ENCODE results near the gene SLC1A7. TPM values are rescaled to one million over a fixed set of nuclear protein-coding genes. Genes with fewer than 3 reads are reported as not detected.

SLC1A7 gene
- total and polyA plus RNA-seq, 2 of the 13 experiments (the other 11 are each of a cell fraction or from before 2014, with no cell fraction given) = 0.04 to 2.0 TPM

DNA sequence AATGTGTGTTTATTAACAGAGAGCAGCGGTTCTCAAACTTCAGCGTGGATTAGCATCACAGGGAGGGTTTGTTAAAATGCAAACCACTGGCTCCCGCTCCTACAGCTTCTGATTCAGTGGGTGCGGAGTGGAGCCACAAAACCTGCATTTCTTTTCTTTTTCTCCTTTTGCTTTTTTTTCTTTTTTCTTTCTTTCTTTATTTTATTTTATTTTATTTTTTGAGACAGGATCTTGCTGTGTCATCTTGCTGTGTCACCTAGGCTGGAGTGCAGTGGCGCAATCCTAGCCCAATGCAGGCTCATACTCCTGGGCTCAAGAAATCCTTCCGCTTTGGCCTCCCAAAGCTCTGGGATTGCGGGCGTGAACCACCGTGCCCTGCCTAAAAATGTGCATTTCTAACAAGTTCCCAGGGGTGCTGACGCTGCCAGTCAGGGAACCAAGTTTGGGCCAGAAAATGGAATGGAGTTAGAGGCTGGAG, 20.9 kb upstream of the SLC1A7 start (continued):
- no peak; the same call in 1 of the 2 replicates for TF ChIP-seq FOSL2 (CRISPR knock-in tag; IDR thresholded peaks at IDR 0.05)
- no peak for TF ChIP-seq ZNF143 (CRISPR knock-in tag; IDR thresholded peaks at IDR 0.05)
- no peak for TF ChIP-seq ZNF891 (CRISPR knock-in tag; IDR thresholded peaks at IDR 0.05)
- no peak for TF ChIP-seq EZH2 (conservative IDR thresholded peaks at IDR 0.05; ENCODE audit: low read depth, low read length)
- TF ChIP-seq HCFC1 (IDR thresholded peaks at IDR 0.05; ENCODE audit: low read depth, low read length) = no peak
- no peak for TF ChIP-seq ZNF432 (CRISPR knock-in tag; IDR thresholded peaks at IDR 0.05; ENCODE audit: borderline replicate concordance)
- no peak for TF ChIP-seq ZNF780A (CRISPR knock-in tag; IDR thresholded peaks at IDR 0.05)
- no peak for TF ChIP-seq ZNF883 (CRISPR knock-in tag; IDR thresholded peaks at IDR 0.05; ENCODE audit: not compliant biosample characterization)
- no peak for TF ChIP-seq ZNF33B (CRISPR knock-in tag; IDR thresholded peaks at IDR 0.05)
- no peak for TF ChIP-seq PHB2 (IDR thresholded peaks at IDR 0.05; ENCODE audit: partially characterized antibody)
- no peak for TF ChIP-seq ZNF7 (CRISPR knock-in tag; IDR thresholded peaks at IDR 0.05)
- 0 out of 2 replicates have a peak, but pooled peaks have one; percentile 3 for TF ChIP-seq SMC3 (IDR thresholded peaks at IDR 0.05; ENCODE audit: low read length)
- no peak for TF ChIP-seq ZBTB3 (CRISPR knock-in tag; IDR thresholded peaks at IDR 0.05; ENCODE audit: borderline replicate concordance, low read depth)
- TF ChIP-seq HNRNPL (IDR thresholded peaks at IDR 0.05; ENCODE audit: low read depth, low read length) = no peak
- TF ChIP-seq ZBTB20 (CRISPR knock-in tag; IDR thresholded peaks at IDR 0.05; ENCODE audit: borderline replicate concordance, low read depth) = no peak
- no peak for TF ChIP-seq ZNF24 (IDR thresholded peaks at IDR 0.05)
- no peak for TF ChIP-seq NR2F2 (IDR thresholded peaks at IDR 0.05; ENCODE audit: borderline replicate concordance, low read depth)
- no peak for TF ChIP-seq ZC3H4 (CRISPR knock-in tag; IDR thresholded peaks at IDR 0.05; ENCODE audit: borderline replicate concordance)
- no peak for TF ChIP-seq SMAD3 (CRISPR knock-in tag; IDR thresholded peaks at IDR 0.05)
- no peak for TF ChIP-seq ZNF652 (CRISPR knock-in tag; IDR thresholded peaks at IDR 0.05; ENCODE audit: borderline replicate concordance, low read depth)
- peak; percentile 70; the same call in 1 of the 2 replicates for TF ChIP-seq MAFG (CRISPR knock-in tag; IDR thresholded peaks at IDR 0.05)
- TF ChIP-seq MIER3 (CRISPR knock-in tag; IDR thresholded peaks at IDR 0.05; ENCODE audit: borderline replicate concordance) = no peak
- TF ChIP-seq, protein P1, sequence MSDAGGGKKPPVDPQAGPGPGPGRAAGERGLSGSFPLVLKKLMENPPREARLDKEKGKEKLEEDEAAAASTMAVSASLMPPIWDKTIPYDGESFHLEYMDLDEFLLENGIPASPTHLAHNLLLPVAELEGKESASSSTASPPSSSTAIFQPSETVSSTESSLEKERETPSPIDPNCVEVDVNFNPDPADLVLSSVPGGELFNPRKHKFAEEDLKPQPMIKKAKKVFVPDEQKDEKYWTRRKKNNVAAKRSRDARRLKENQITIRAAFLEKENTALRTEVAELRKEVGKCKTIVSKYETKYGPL (CRISPR knock-in tag; IDR thresholded peaks at IDR 0.05) = no peak
- no peak for TF ChIP-seq ZNF558 (CRISPR knock-in tag; IDR thresholded peaks at IDR 0.05; ENCODE audit: borderline replicate concordance)
- TF ChIP-seq CREB1 (IDR thresholded peaks at IDR 0.05) = no peak
- TF ChIP-seq CREB1 (CRISPR knock-in tag; IDR thresholded peaks at IDR 0.05) = 0 out of 2 replicates have a peak, but pooled peaks have one; percentile 13
- TF ChIP-seq RXRA (CRISPR knock-in tag; IDR thresholded peaks at IDR 0.05) = no peak
- no peak for TF ChIP-seq ZNF382 (CRISPR knock-in tag; IDR thresholded peaks at IDR 0.05; ENCODE audit: borderline replicate concordance)
- no peak for TF ChIP-seq ZNF768 (CRISPR knock-in tag; IDR thresholded peaks at IDR 0.05)
- peak; percentile 25; the same call in 1 of the 2 replicates for TF ChIP-seq GATAD2A (CRISPR knock-in tag; IDR thresholded peaks at IDR 0.05)
- TF ChIP-seq U2AF1 (optimal IDR thresholded peaks at IDR 0.05; ENCODE audit: low read depth, low read length) = no peak
- peak; percentile 14 for TF ChIP-seq PRPF4 (IDR thresholded peaks at IDR 0.05; ENCODE audit: low read depth, low read length, poor library complexity, severe bottlenecking)
- TF ChIP-seq, protein P2, sequence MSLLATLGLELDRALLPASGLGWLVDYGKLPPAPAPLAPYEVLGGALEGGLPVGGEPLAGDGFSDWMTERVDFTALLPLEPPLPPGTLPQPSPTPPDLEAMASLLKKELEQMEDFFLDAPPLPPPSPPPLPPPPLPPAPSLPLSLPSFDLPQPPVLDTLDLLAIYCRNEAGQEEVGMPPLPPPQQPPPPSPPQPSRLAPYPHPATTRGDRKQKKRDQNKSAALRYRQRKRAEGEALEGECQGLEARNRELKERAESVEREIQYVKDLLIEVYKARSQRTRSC (CRISPR knock-in tag; IDR thresholded peaks at IDR 0.05; ENCODE audit: low read depth) = no peak

All from HepG2 (cell line).